ENCODE data around the gene SLC7A10.

SLC7A10 gene

GRCh38 chr19:33251526-33252090 lies 26.0 kb upstream of the SLC7A10 start:
- no peaks in the 10 kb centered on the region for H3K4me1 ChIP-seq (ENCODE audit: insufficient read depth, low read length)
- no peaks in the 10 kb centered on the region for H3K9me3 ChIP-seq (ENCODE audit: low read length)
- H3K9ac ChIP-seq (ENCODE audit: low read length): no peak overlapping the region
- no peak overlapping the region for H3K27ac ChIP-seq (ENCODE audit: low read depth, low read length)
- H3K27me3 ChIP-seq (ENCODE audit: control insufficient read depth in 1 of 2, insufficient read depth in 2 of 2, low read length in 2 of 2): no peaks in the 10 kb centered on the region
- no peak overlapping the region for H3K4me3 ChIP-seq (ENCODE audit: low read depth in 1 of 2, low read length in 2 of 2)
- H3K36me3 ChIP-seq (ENCODE audit: insufficient read depth, low read length): no peaks in the 10 kb centered on the region

GRCh38 chr19:33251076-33251475 lies 25.4 kb upstream of the SLC7A10 start:
- Histone ChIP-seq H3K9me3 (ENCODE audit: low read length) (no peaks in the 10 kb centered on the region), H3K36me3 (ENCODE audit: insufficient read depth, low read length) (no peaks in the 10 kb centered on the region), H3K4me3 (ENCODE audit: low read depth in 1 of 2, low read length in 2 of 2) (no peak overlapping the region), H3K4me1 (ENCODE audit: insufficient read depth, low read length) (no peaks in the 10 kb centered on the region), H3K27me3 (ENCODE audit: control insufficient read depth in 1 of 2, insufficient read depth in 2 of 2, low read length in 2 of 2) (no peaks in the 10 kb centered on the region), H3K9ac (ENCODE audit: low read length) (no peak overlapping the region), H3K27ac (ENCODE audit: low read depth, low read length) (no peak overlapping the region)

- Histone ChIP-seq H3K36me3 (ENCODE audit: insufficient read depth, low read length) (no peaks in the 10 kb centered on the region), H3K4me1 (ENCODE audit: insufficient read depth, low read length) (no peaks in the 10 kb centered on the region), H3K9me3 (ENCODE audit: low read length) (no peaks in the 10 kb centered on the region), H3K27me3 (ENCODE audit: control insufficient read depth in 1 of 2, insufficient read depth in 2 of 2, low read length in 2 of 2) (no peaks in the 10 kb centered on the region), H3K9ac (ENCODE audit: low read length) (no peak overlapping the region), H3K27ac (ENCODE audit: low read depth, low read length) (no peak overlapping the region), H3K4me3 (ENCODE audit: low read depth in 1 of 2, low read length in 2 of 2) (no peak overlapping the region)
These were observed 24.9 kb upstream of the SLC7A10 start for GRCh38 chr19:33250500-33250899.

GRCh38 chr19:33249740-33250366 lies 24.2 kb upstream of the SLC7A10 start:
- Histone ChIP-seq H3K4me1 (ENCODE audit: insufficient read depth, low read length) (no peaks in the 10 kb centered on the region), H3K27me3 (ENCODE audit: control insufficient read depth in 1 of 2, insufficient read depth in 2 of 2, low read length in 2 of 2) (no peaks in the 10 kb centered on the region), H3K4me3 (ENCODE audit: low read depth in 1 of 2, low read length in 2 of 2) (no peak overlapping the region), H3K9ac (ENCODE audit: low read length) (no peak overlapping the region), H3K9me3 (ENCODE audit: low read length) (no peaks in the 10 kb centered on the region), H3K36me3 (ENCODE audit: insufficient read depth, low read length) (no peaks in the 10 kb centered on the region), H3K27ac (ENCODE audit: low read depth, low read length) (no peak overlapping the region)

GRCh38 chr19:33248954-33249613 lies 23.4 kb upstream of the SLC7A10 start:
- Histone ChIP-seq H3K27me3 (ENCODE audit: control insufficient read depth in 1 of 2, insufficient read depth in 2 of 2, low read length in 2 of 2) (no peaks in the 10 kb centered on the region), H3K4me3 (ENCODE audit: low read depth in 1 of 2, low read length in 2 of 2) (no peak overlapping the region), H3K9me3 (ENCODE audit: low read length) (no peaks in the 10 kb centered on the region), H3K9ac (ENCODE audit: low read length) (no peak overlapping the region), H3K4me1 (ENCODE audit: insufficient read depth, low read length) (no peaks in the 10 kb centered on the region), H3K36me3 (ENCODE audit: insufficient read depth, low read length) (no peaks in the 10 kb centered on the region), H3K27ac (ENCODE audit: low read depth, low read length) (no peak overlapping the region)

GRCh38 chr19:33248553-33248953 lies 22.9 kb upstream of the SLC7A10 start:
- Histone ChIP-seq H3K9ac (ENCODE audit: low read length) (no peak overlapping the region), H3K4me3 (ENCODE audit: low read depth in 1 of 2, low read length in 2 of 2) (no peak overlapping the region), H3K4me1 (ENCODE audit: insufficient read depth, low read length) (no peaks in the 10 kb centered on the region), H3K27me3 (ENCODE audit: control insufficient read depth in 1 of 2, insufficient read depth in 2 of 2, low read length in 2 of 2) (no peaks in the 10 kb centered on the region), H3K9me3 (ENCODE audit: low read length) (no peaks in the 10 kb centered on the region), H3K27ac (ENCODE audit: low read depth, low read length) (no peak overlapping the region), H3K36me3 (ENCODE audit: insufficient read depth, low read length) (no peaks in the 10 kb centered on the region)

- Histone ChIP-seq H3K27ac (ENCODE audit: low read depth, low read length) (no peak overlapping the region), H3K27me3 (ENCODE audit: control insufficient read depth in 1 of 2, insufficient read depth in 2 of 2, low read length in 2 of 2) (no peaks in the 10 kb centered on the region), H3K4me3 (ENCODE audit: low read depth in 1 of 2, low read length in 2 of 2) (no peak overlapping the region), H3K9me3 (ENCODE audit: low read length) (no peaks in the 10 kb centered on the region), H3K36me3 (ENCODE audit: insufficient read depth, low read length) (no peaks in the 10 kb centered on the region), H3K9ac (ENCODE audit: low read length) (no peak overlapping the region), H3K4me1 (ENCODE audit: insufficient read depth, low read length) (no peaks in the 10 kb centered on the region)
These were observed 22.5 kb upstream of the SLC7A10 start for GRCh38 chr19:33248104-33248503.

- H3K36me3 ChIP-seq (ENCODE audit: insufficient read depth, low read length): no peaks in the 10 kb centered on the region
- no peak overlapping the region for H3K4me3 ChIP-seq (ENCODE audit: low read depth in 1 of 2, low read length in 2 of 2)
- H3K9me3 ChIP-seq (ENCODE audit: low read length): no peaks in the 10 kb centered on the region
- H3K27me3 ChIP-seq (ENCODE audit: control insufficient read depth in 1 of 2, insufficient read depth in 2 of 2, low read length in 2 of 2): no peaks in the 10 kb centered on the region
- no peak overlapping the region for H3K27ac ChIP-seq (ENCODE audit: low read depth, low read length)
- no peak overlapping the region for H3K9ac ChIP-seq (ENCODE audit: low read length)
- H3K4me1 ChIP-seq (ENCODE audit: insufficient read depth, low read length): no peaks in the 10 kb centered on the region
These were observed 21.8 kb upstream of the SLC7A10 start for GRCh38 chr19:33247441-33247819.

- no peak overlapping the region for H3K27ac ChIP-seq (ENCODE audit: low read depth, low read length)
- no peaks in the 10 kb centered on the region for H3K4me1 ChIP-seq (ENCODE audit: insufficient read depth, low read length)
- no peaks in the 10 kb centered on the region for H3K9me3 ChIP-seq (ENCODE audit: low read length)
- no peaks in the 10 kb centered on the region for H3K27me3 ChIP-seq (ENCODE audit: control insufficient read depth in 1 of 2, insufficient read depth in 2 of 2, low read length in 2 of 2)
- H3K4me3 ChIP-seq (ENCODE audit: low read depth in 1 of 2, low read length in 2 of 2): no peak overlapping the region
- H3K36me3 ChIP-seq (ENCODE audit: insufficient read depth, low read length): no peaks in the 10 kb centered on the region
- H3K9ac ChIP-seq (ENCODE audit: low read length): no peak overlapping the region
These were observed 21.2 kb upstream of the SLC7A10 start for GRCh38 chr19:33246709-33247440.

GRCh38 chr19:33245948-33246708 lies 20.5 kb upstream of the SLC7A10 start:
- Histone ChIP-seq H3K4me1 (ENCODE audit: insufficient read depth, low read length) (no peaks in the 10 kb centered on the region), H3K9me3 (ENCODE audit: low read length) (no peaks in the 10 kb centered on the region), H3K27me3 (ENCODE audit: control insufficient read depth in 1 of 2, insufficient read depth in 2 of 2, low read length in 2 of 2) (peaks cover 0 to 3% of the 10 kb centered on the region in 2 donors), H3K4me3 (ENCODE audit: low read depth in 1 of 2, low read length in 2 of 2) (no peak overlapping the region), H3K9ac (ENCODE audit: low read length) (no peak overlapping the region), H3K27ac (ENCODE audit: low read depth, low read length) (no peak overlapping the region), H3K36me3 (ENCODE audit: insufficient read depth, low read length) (no peaks in the 10 kb centered on the region)

GRCh38 chr19:33242911-33243310 lies 17.3 kb upstream of the SLC7A10 start:
- Histone ChIP-seq H3K4me3 (ENCODE audit: low read depth in 1 of 2, low read length in 2 of 2) (no peak overlapping the region), H3K27me3 (ENCODE audit: control insufficient read depth in 1 of 2, insufficient read depth in 2 of 2, low read length in 2 of 2) (peaks cover 0 to 6% of the 10 kb centered on the region in 2 donors), H3K4me1 (ENCODE audit: insufficient read depth, low read length) (no peaks in the 10 kb centered on the region), H3K36me3 (ENCODE audit: insufficient read depth, low read length) (no peaks in the 10 kb centered on the region), H3K9me3 (ENCODE audit: low read length) (no peaks in the 10 kb centered on the region), H3K9ac (ENCODE audit: low read length) (no peak overlapping the region), H3K27ac (ENCODE audit: low read depth, low read length) (no peak overlapping the region)
